ENCODE data around the gene DEPP1.

The DEPP1 gene

GRCh38 chr10:44978213-44978569 lies 418 bp downstream of the DEPP1 start:
- no peak for DNase-seq

- no peak for DNase-seq
Observed at GRCh38 chr10:44977287-44978212, 1.1 kb downstream of the DEPP1 start.

- DNase-seq = no peak
Observed at GRCh38 chr10:44976352-44977198, 2.0 kb downstream of the DEPP1 start.

GRCh38 chr10:44975431-44976331 lies 2.9 kb downstream of the DEPP1 start:
- no peak for DNase-seq

GRCh38 chr10:44974628-44975430 lies 3.8 kb downstream of the DEPP1 start:
- peak; percentile 55 for DNase-seq

GRCh38 chr10:44974082-44974627 lies 4.5 kb downstream of the DEPP1 start:
- DNase-seq = no peak

- DNase-seq = no peak
Observed at GRCh38 chr10:44973323-44974081, 5.1 kb downstream of the DEPP1 start.

- no peak for DNase-seq
Observed at GRCh38 chr10:44972874-44973306, 5.7 kb downstream of the DEPP1 start.

GRCh38 chr10:44971935-44972757 lies 6.5 kb downstream of the DEPP1 start:
- DNase-seq = no peak

GRCh38 chr10:44971434-44971833 lies 7.2 kb downstream of the DEPP1 start:
- no peak for DNase-seq

GRCh38 chr10:44970812-44971395 lies 7.7 kb downstream of the DEPP1 start:
- no peak for DNase-seq

GRCh38 chr10:44969854-44970253 lies 8.8 kb downstream of the DEPP1 start:
- DNase-seq = no peak

GRCh38 chr10:44968500-44969400 lies 9.9 kb downstream of the DEPP1 start:
- DNase-seq = no peak

GRCh38 chr10:44968091-44968490 lies 10.5 kb downstream of the DEPP1 start:
- no peak for DNase-seq

- no peak for DNase-seq
Observed at GRCh38 chr10:44967616-44968015, 11.0 kb downstream of the DEPP1 start.

GRCh38 chr10:44966816-44967509 lies 11.6 kb downstream of the DEPP1 start:
- no peak for DNase-seq

GRCh38 chr10:44966129-44966815 lies 12.3 kb downstream of the DEPP1 start:
- DNase-seq = no peak
